ENCODE results near the gene PCSK6. TPM values are rescaled to one million over a fixed set of nuclear protein-coding genes. Genes with fewer than 3 reads are reported as not detected.

The PCSK6 gene
- polyA plus RNA-seq, 1 donor from 2014 or later: 1.1 TPM

DNA sequence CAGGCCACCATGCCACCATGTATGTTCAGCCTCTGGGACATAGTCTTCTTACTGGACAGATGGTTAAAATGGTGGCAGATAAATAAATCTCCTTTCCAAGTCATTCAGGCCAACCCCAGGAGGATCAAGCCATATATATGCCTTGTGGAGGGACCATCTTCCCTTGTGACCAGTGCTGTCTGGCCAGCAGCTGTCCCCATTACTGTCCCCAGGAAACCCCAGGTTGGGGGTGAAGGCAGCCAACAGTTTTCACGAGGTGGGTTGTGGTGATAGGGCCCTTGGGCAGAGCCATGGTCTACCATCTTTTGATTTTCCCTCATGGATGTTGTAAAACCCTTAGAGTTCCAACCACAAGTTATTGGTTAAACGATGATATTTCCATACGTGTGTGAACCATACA lies 48.7 kb upstream of the PCSK6 start:
- Histone ChIP-seq H2AFZ (ENCODE audit: low read depth, low read length) (no peak overlapping the region), H3K9me2 (ENCODE audit: insufficient read depth, low read length) (no peaks in the 10 kb centered on the region), H3F3A (ENCODE audit: insufficient read depth, low read length, poor library complexity, severe bottlenecking) (no peaks in the 10 kb centered on the region), H4K20me1 (ENCODE audit: insufficient read depth) (no peaks in the 10 kb centered on the region), H3K9ac (ENCODE audit: low read length) (no peak overlapping the region), H3K27ac (ENCODE audit: low read length) (no peak overlapping the region), H3K27me3 (ENCODE audit: insufficient read depth, low read depth, low read length) (no peaks in the 10 kb centered on the region), H3K9me3 (ENCODE audit: low read length) (no peaks in the 10 kb centered on the region), H3K4me3 (ENCODE audit: low read length) (no peak overlapping the region), H3K79me2 (replicated peaks; ENCODE audit: insufficient read depth, low read length) (no peaks in the 10 kb centered on the region), H3K4me2 (ENCODE audit: low read length) (no peak overlapping the region), H3K36me3 (ENCODE audit: insufficient read depth, low read length) (no peaks in the 10 kb centered on the region)
- TF ChIP-seq TAF1 (IDR thresholded peaks at IDR 0.05; ENCODE audit: low read depth): no peak
- TF ChIP-seq CTCF (IDR thresholded peaks at IDR 0.05; ENCODE audit: poor library complexity, severe bottlenecking): no peak
- no peak for TF ChIP-seq POLR2AphosphoS5 (IDR thresholded peaks at IDR 0.05)
- no peak for TF ChIP-seq EZH2 (IDR thresholded peaks at IDR 0.05; ENCODE audit: borderline replicate concordance, insufficient read depth, low read length, poor library complexity, severe bottlenecking)
- TF ChIP-seq SMC3 (conservative IDR thresholded peaks at IDR 0.05; ENCODE audit: poor library complexity): no peak
- TF ChIP-seq EP300 (conservative IDR thresholded peaks at IDR 0.05; ENCODE audit: poor library complexity, severe bottlenecking): no peak
- no peak for TF ChIP-seq RAD21 (conservative IDR thresholded peaks at IDR 0.05)
- TF ChIP-seq REST (IDR thresholded peaks at IDR 0.05; ENCODE audit: borderline replicate concordance): no peak
- TF ChIP-seq MXI1 (conservative IDR thresholded peaks at IDR 0.05; ENCODE audit: poor library complexity, severe bottlenecking): no peak

DNA sequence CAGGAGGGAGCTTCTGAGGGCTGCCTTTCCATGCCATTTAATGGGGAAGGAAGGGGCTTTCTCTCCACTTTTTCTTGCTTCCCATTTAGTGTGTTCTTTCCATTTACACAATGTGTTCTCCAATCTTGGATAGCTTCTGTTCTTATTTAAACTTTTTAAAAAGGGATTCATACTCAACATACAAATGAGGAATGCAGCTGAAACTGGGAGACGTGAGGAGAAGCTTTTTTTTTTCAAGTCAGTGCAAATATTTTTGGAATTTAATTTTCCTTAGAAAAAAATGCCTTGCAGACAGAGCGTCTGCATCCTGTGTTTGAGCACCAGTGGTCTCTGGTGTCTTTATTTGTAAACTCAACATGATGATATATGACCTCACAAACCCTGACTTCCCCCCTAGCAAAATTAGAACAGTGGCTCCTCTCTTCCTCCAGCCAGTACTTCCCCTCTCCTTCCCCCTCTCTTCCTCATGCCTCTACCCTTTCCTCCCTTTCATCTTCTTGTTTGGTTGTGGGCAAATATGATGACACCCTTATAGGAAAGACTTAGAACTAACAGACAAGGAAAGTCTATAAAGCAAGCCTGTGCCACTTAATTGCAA lies 48.1 kb upstream of the PCSK6 start:
- no peak for TF ChIP-seq CTCF (IDR thresholded peaks at IDR 0.05; ENCODE audit: poor library complexity, severe bottlenecking)
- no peak for TF ChIP-seq MXI1 (conservative IDR thresholded peaks at IDR 0.05; ENCODE audit: poor library complexity, severe bottlenecking)
- TF ChIP-seq SMC3 (conservative IDR thresholded peaks at IDR 0.05; ENCODE audit: poor library complexity): no peak
- no peak for TF ChIP-seq EP300 (conservative IDR thresholded peaks at IDR 0.05; ENCODE audit: poor library complexity, severe bottlenecking)
- no peak for TF ChIP-seq REST (IDR thresholded peaks at IDR 0.05; ENCODE audit: borderline replicate concordance)
- TF ChIP-seq POLR2AphosphoS5 (IDR thresholded peaks at IDR 0.05): no peak
- TF ChIP-seq RAD21 (conservative IDR thresholded peaks at IDR 0.05): no peak
- TF ChIP-seq EZH2 (IDR thresholded peaks at IDR 0.05; ENCODE audit: borderline replicate concordance, insufficient read depth, low read length, poor library complexity, severe bottlenecking): no peak
- no peak for TF ChIP-seq TAF1 (IDR thresholded peaks at IDR 0.05; ENCODE audit: low read depth)
- Histone ChIP-seq H3K79me2 (replicated peaks; ENCODE audit: insufficient read depth, low read length) (no peaks in the 10 kb centered on the region), H3K9me2 (ENCODE audit: insufficient read depth, low read length) (no peaks in the 10 kb centered on the region), H3K9ac (ENCODE audit: low read length) (no peak overlapping the region), H3K27ac (ENCODE audit: low read length) (no peak overlapping the region), H3K27me3 (ENCODE audit: insufficient read depth, low read depth, low read length) (no peaks in the 10 kb centered on the region), H4K20me1 (ENCODE audit: insufficient read depth) (no peaks in the 10 kb centered on the region), H3K9me3 (ENCODE audit: low read length) (no peaks in the 10 kb centered on the region), H3K4me2 (ENCODE audit: low read length) (no peak overlapping the region), H3F3A (ENCODE audit: insufficient read depth, low read length, poor library complexity, severe bottlenecking) (no peaks in the 10 kb centered on the region), H3K4me3 (ENCODE audit: low read length) (no peak overlapping the region), H2AFZ (ENCODE audit: low read depth, low read length) (no peak overlapping the region), H3K36me3 (ENCODE audit: insufficient read depth, low read length) (no peaks in the 10 kb centered on the region)

Data from neural cell (in vitro differentiated cells).